Endodermal cell (in vitro differentiated cells): ENCODE results near the gene TM9SF1. TPM values are rescaled to one million over a fixed set of nuclear protein-coding genes. Genes with fewer than 3 reads are reported as not detected.
A peak's percentile ranks its signal among the peaks of the same experiment; 100 is the strongest.

Source experiments
- DNase-seq: peaks from one replicate; pipeline ENCODE4 v3.0.0-alpha.2; 2017
- H3K27ac ChIP-seq: 2 replicates; pipeline ENCODE4 v1.5.1; 2013; ENCODE audit warnings: mild to moderate bottlenecking, low read depth, low read length, moderate library complexity
- H3K27me3 ChIP-seq: 2 replicates; pipeline ENCODE4 v1.6.1; 2013; ENCODE audit warnings: mild to moderate bottlenecking, low read length, moderate library complexity; ENCODE audit not compliant: insufficient read depth, control insufficient read depth, poor library complexity, severe bottlenecking
- H3K36me3 ChIP-seq: 2 replicates; pipeline ENCODE4 v1.7.0; 2013; ENCODE audit warnings: mild to moderate bottlenecking, low read length, moderate library complexity; ENCODE audit not compliant: control insufficient read depth, insufficient read depth
- H3K4me1 ChIP-seq: one replicate; pipeline ENCODE4 v1.7.0; 2013; ENCODE audit warnings: low read length; ENCODE audit not compliant: control insufficient read depth, insufficient read depth
- H3K4me3 ChIP-seq: 2 replicates; pipeline ENCODE4 v1.5.1; 2013; ENCODE audit warnings: mild to moderate bottlenecking, low read length, moderate library complexity
- H3K9ac ChIP-seq: 2 replicates; pipeline ENCODE4 v1.6.1; 2013; ENCODE audit warnings: mild to moderate bottlenecking, low read length, moderate library complexity; ENCODE audit not compliant: poor library complexity, severe bottlenecking; ENCODE audit errors: extremely low read depth
- H3K9me3 ChIP-seq: 2 replicates; pipeline ENCODE4 v1.6.1; 2013; ENCODE audit warnings: mild to moderate bottlenecking, low read length, moderate library complexity; ENCODE audit not compliant: control insufficient read depth
- H3K27ac Mint-ChIP-seq: 2 replicates; pipeline ENCODE4 v1.8.0; 2020; ENCODE audit warnings: mixed read lengths
- H3K27me3 Mint-ChIP-seq: 2 replicates; pipeline ENCODE4 v1.8.0; 2021; ENCODE audit warnings: mild to moderate bottlenecking, mixed read lengths; ENCODE audit not compliant: insufficient read depth
- H3K36me3 Mint-ChIP-seq: 2 replicates; pipeline ENCODE4 v1.8.0; 2020; ENCODE audit warnings: low read depth, mixed read lengths
- H3K4me1 Mint-ChIP-seq: 2 replicates; pipeline ENCODE4 v1.8.0; 2020; ENCODE audit warnings: mixed read lengths
- H3K4me3 Mint-ChIP-seq: 2 replicates; pipeline ENCODE4 v1.8.0; 2020; ENCODE audit warnings: mild to moderate bottlenecking, moderate library complexity, mixed read lengths
- H3K9me3 Mint-ChIP-seq: 2 replicates; pipeline ENCODE4 v1.8.0; 2020; ENCODE audit warnings: mild to moderate bottlenecking, mixed read lengths
- WGBS, 2 experiments: methylation state at CpG; one replicate each; pipeline versions ENCODE4 v1.1.5 to v1.1.7; 2013; ENCODE audit warnings: missing lambda C conversion rate in 2 of 2, mixed read lengths in 1 of 2; ENCODE audit not compliant: insufficient coverage in 1 of 2, insufficient read length in 1 of 2; 5-methylcytosine and 5-hydroxymethylcytosine counted together
- long read RNA-seq, 4 experiments: library from polyadenylated mRNA in 2 of 4; library from RNA in 1 of 4; library from capped mRNA in 1 of 4; stranded (forward) in 3 of 4; unstranded in 1 of 4; transcript quantifications; one replicate each; pipeline ENCODE4 v2.0.0, GENCODE V29; 2020 to 2021; ENCODE audit warnings: inconsistent platforms in 1 of 4
- polyA plus RNA-seq, 2 experiments: library from polyadenylated mRNA; stranded (reverse); fragments of 50-300 nt; gene quantifications; one replicate each; pipeline ENCODE4 v1.2.3, GENCODE V29; 2013
- total RNA-seq, 2 donors: library from RNA; stranded (reverse); fragmentation: NEBNext Ultra II Directional in 1 of 2; extraction: Animal tissue kit (Norgen Biotek cat#: 25700) in 1 of 2; gene quantifications; 2 replicates in 1 of 2; 3 replicates in 1 of 2; pipeline ENCODE4 v1.2.1, GENCODE V29; 2021
- TF ChIP-seq, protein P1 (sequence below): fragments of 200-600 bp; sonication (generic); conservative IDR thresholded peaks from 2 replicates; pipeline ENCODE4 v1.5.0; 2021; ENCODE audit warnings: antibody characterized with exemption, mild to moderate bottlenecking

The TM9SF1 gene, protein sequence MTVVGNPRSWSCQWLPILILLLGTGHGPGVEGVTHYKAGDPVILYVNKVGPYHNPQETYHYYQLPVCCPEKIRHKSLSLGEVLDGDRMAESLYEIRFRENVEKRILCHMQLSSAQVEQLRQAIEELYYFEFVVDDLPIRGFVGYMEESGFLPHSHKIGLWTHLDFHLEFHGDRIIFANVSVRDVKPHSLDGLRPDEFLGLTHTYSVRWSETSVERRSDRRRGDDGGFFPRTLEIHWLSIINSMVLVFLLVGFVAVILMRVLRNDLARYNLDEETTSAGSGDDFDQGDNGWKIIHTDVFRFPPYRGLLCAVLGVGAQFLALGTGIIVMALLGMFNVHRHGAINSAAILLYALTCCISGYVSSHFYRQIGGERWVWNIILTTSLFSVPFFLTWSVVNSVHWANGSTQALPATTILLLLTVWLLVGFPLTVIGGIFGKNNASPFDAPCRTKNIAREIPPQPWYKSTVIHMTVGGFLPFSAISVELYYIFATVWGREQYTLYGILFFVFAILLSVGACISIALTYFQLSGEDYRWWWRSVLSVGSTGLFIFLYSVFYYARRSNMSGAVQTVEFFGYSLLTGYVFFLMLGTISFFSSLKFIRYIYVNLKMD
- total RNA-seq: 10 to 100 TPM; 37.4 to 40.8 TPM
- 38.3 TPM for polyA plus RNA-seq (2013, experiment 1 of 2)
- polyA plus RNA-seq (2013, experiment 2 of 2): 34.4 TPM
- long read RNA-seq, experiment 1, transcript TM9SF1-201 (6 exons, 2,452 nt): major isoform, 6 of 22 reads
- long read RNA-seq, experiment 1, partial matches to known transcripts: 9 of 22 reads
- long read RNA-seq, experiment 1, other reads (novel, unspliced or antisense): 5 of 22 reads
- long read RNA-seq, experiment 2, transcript TM9SF1-201 (6 exons, 2,452 nt): major isoform, 48 of 118 reads
- long read RNA-seq, experiment 2, partial matches to known transcripts: 31 of 118 reads
- long read RNA-seq, experiment 2, other reads (novel, unspliced or antisense): 32 of 118 reads
- long read RNA-seq, experiment 3, transcript TM9SF1-201 (6 exons, 2,452 nt): major isoform, 212 of 345 reads
- long read RNA-seq, experiment 3, transcript TM9SF1-202 (5 exons, 2,055 nt): minor isoform, 5 of 345 reads
- long read RNA-seq, experiment 3, partial matches to known transcripts: 71 of 345 reads
- long read RNA-seq, experiment 3, other reads (novel, unspliced or antisense): 45 of 345 reads
- long read RNA-seq, experiment 4, transcript TM9SF1-201 (6 exons, 2,452 nt): major isoform, 6 of 16 reads
- long read RNA-seq, experiment 4, partial matches to known transcripts: 4 of 16 reads
- long read RNA-seq, experiment 4, other reads (novel, unspliced or antisense): 4 of 16 reads

DNA sequence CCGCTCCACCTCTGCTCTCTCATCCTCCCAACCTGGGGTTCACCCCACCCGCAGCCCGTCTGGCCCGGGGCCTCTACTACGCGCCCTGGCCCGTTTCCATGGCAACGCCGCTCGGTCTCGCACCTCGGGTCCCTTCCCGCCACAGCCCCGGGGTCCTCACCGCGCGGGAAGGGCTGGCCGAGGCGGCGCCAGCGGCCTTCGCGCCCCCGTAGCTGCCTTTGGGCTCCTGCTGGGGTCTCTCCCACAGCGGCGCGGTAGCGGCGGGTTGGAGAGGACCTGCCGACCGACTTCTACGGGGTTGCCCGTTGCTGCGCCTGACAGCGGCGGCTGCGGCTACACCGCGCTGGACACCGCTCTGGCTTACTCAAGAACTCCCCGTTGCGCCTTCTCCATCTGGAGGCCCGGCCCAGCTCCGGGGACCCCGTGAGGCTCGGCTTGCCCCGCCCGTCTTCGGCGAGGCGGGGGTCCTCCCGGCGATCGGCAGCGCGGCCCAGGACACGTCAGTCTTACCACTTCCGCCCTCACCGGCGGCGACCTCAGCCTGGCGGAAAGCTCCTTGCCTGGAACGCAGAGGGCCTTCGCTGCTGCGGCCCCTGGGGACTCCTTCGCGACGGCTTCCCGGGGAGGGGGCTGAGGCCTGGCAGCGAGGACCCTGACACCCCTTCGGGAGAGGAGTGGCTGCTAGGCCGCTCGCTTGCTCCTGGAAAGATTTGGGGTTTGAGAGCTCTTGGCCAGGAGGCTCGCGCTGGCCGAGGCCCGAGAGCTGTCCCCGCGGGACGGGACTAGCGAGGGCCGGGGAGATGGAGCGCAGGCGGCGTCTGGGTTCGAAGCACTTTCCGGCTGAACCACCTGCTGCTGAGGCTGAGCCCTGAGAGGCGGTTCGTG lies at the start of gene TM9SF1:
Gene TM9SF1, minus strand, starts transcription at position 256 of the 885 bp plus-strand sequence. CDS start 422 bp downstream, outside the sequence.
- Histone ChIP-seq H3K27ac (peak within 1 kb of the TSS; percentile 96), H3K4me1 (no peaks in the 10 kb centered on the region), H3K36me3 (peaks cover 39% of the 10 kb centered on the region), H3K27me3 (no peaks in the 10 kb centered on the region), H3K9me3 (no peaks in the 10 kb centered on the region), H3K4me3 (peak within 1 kb of the TSS; percentile 91), H3K9ac (peak within 1 kb of the TSS; percentile 93)
- 0% methylated on average over 50 to 89 of the region's 89 CpGs for WGBS, 2 experiments
- peaks cover 3% of the 10 kb centered on the region for H3K9me3 Mint-ChIP-seq
- TF ChIP-seq, protein P1, sequence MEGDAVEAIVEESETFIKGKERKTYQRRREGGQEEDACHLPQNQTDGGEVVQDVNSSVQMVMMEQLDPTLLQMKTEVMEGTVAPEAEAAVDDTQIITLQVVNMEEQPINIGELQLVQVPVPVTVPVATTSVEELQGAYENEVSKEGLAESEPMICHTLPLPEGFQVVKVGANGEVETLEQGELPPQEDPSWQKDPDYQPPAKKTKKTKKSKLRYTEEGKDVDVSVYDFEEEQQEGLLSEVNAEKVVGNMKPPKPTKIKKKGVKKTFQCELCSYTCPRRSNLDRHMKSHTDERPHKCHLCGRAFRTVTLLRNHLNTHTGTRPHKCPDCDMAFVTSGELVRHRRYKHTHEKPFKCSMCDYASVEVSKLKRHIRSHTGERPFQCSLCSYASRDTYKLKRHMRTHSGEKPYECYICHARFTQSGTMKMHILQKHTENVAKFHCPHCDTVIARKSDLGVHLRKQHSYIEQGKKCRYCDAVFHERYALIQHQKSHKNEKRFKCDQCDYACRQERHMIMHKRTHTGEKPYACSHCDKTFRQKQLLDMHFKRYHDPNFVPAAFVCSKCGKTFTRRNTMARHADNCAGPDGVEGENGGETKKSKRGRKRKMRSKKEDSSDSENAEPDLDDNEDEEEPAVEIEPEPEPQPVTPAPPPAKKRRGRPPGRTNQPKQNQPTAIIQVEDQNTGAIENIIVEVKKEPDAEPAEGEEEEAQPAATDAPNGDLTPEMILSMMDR: no peak
- peaks cover 8% of the 10 kb centered on the region for H3K4me1 Mint-ChIP-seq
- no peaks in the 10 kb centered on the region for H3K27me3 Mint-ChIP-seq
- DNase-seq: peak; percentile 95
- peak within 1 kb of the TSS; percentile 77 for H3K4me3 Mint-ChIP-seq
- H3K36me3 Mint-ChIP-seq: peaks cover 51% of the 10 kb centered on the region
- H3K27ac Mint-ChIP-seq: peak within 1 kb of the TSS; percentile 96

DNA sequence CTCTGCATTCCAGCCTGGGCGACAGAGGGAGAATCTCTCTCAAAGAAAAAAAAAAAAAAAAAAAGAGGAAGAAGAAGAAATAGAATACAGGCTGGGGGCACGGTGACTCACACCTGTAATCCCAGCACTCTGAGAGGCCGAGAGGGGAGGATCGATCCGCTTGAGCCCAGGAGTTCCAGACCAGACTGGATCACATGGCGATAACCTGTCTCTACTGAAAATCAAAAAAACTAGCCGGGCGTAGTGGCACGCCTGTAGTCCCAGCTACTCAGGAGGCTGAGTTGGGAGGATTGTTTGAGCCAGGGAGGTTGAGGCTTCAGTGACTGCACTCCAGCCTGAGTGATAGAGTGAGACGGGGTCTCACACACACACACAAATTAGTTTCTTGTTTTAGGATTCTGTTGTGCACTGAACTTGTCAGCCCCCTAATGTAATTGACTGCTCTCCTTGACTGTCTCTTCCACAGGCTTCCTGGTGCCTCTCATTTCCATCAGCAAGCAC lies 48.1 kb upstream of the TM9SF1 start:
- Histone ChIP-seq H3K36me3 (peaks cover 28% of the 10 kb centered on the region), H3K27me3 (no peaks in the 10 kb centered on the region), H3K27ac (peak overlapping the region; percentile 98), H3K9me3 (no peaks in the 10 kb centered on the region), H3K4me3 (peak overlapping the region; percentile 92), H3K4me1 (no peaks in the 10 kb centered on the region), H3K9ac (peak overlapping the region; percentile 77)
- peaks cover 18% of the 10 kb centered on the region for H3K27me3 Mint-ChIP-seq
- H3K27ac Mint-ChIP-seq: peak overlapping the region; percentile 99
- TF ChIP-seq, protein P1: no peak
- no peaks in the 10 kb centered on the region for H3K9me3 Mint-ChIP-seq
- peak overlapping the region; percentile 72 for H3K4me3 Mint-ChIP-seq
- H3K36me3 Mint-ChIP-seq: peaks cover 23% of the 10 kb centered on the region
- DNase-seq: no peak
- WGBS, 2 experiments: 69 to 71% methylated on average over 9 to 10 of the region's 10 CpGs
- peaks cover 3% of the 10 kb centered on the region for H3K4me1 Mint-ChIP-seq
